Thyroid gland (tissue), 4 donors: Measurements from ENCODE around the gene OR2B6.

Experiments
- POLR2A ChIP-seq, 2 donors: fragments of 450-650 bp; IDR thresholded peaks; one replicate each; pipeline ENCODE4 v1.6.1; 2017; ENCODE audit warnings: antibody characterized with exemption in 2 of 2, mild to moderate bottlenecking in 2 of 2, moderate library complexity in 1 of 2
- TF ChIP-seq, protein P1 (sequence below), 6 experiments: fragments of 200-600 bp in 3 of 6; fragments of 450-650 bp in 3 of 6; sonication (generic) in 3 of 6; IDR thresholded peaks; one replicate each; pipeline ENCODE4 v1.5.1; 2016 to 2019; ENCODE audit warnings: antibody characterized with exemption in 6 of 6, mild to moderate bottlenecking in 2 of 6, inconsistent platforms in 1 of 6, moderate library complexity in 1 of 6

DNA sequence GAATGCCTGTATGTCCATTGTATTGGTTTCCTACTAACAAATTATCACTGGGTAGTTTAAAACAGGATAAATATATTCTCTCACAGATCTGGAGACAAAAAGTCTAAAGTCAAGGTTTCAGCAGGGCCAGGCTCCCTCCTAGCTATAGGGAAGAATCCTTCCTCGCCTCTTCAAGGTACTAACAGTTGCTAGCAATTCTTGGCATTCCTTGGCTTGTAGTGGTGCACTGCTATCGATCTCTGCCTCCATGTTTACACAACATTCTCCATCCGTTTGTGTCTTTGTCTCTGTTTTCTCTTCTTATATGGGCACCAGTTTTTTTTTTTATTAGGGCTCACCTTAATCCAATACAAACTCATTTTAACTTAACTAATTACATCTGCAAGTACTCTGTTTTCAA, 48.9 kb downstream of the OR2B6 start:
- TF ChIP-seq POLR2A (IDR thresholded peaks at IDR 0.05) = no peak
- TF ChIP-seq, protein P1, sequence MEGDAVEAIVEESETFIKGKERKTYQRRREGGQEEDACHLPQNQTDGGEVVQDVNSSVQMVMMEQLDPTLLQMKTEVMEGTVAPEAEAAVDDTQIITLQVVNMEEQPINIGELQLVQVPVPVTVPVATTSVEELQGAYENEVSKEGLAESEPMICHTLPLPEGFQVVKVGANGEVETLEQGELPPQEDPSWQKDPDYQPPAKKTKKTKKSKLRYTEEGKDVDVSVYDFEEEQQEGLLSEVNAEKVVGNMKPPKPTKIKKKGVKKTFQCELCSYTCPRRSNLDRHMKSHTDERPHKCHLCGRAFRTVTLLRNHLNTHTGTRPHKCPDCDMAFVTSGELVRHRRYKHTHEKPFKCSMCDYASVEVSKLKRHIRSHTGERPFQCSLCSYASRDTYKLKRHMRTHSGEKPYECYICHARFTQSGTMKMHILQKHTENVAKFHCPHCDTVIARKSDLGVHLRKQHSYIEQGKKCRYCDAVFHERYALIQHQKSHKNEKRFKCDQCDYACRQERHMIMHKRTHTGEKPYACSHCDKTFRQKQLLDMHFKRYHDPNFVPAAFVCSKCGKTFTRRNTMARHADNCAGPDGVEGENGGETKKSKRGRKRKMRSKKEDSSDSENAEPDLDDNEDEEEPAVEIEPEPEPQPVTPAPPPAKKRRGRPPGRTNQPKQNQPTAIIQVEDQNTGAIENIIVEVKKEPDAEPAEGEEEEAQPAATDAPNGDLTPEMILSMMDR (IDR thresholded peaks at IDR 0.05) = no peak
